AG04449 (cell line): ENCODE results near the gene HDAC10.
A peak's percentile ranks its signal among the peaks of the same experiment; 100 is the strongest.

Source experiments
- CTCF ChIA-PET: fragments of 350-600 bp; formaldehyde crosslinking; extraction: SDS; loops from one replicate; lab custom pipeline; 2021; ENCODE audit warnings: antibody characterized with exemption; lab: Yijun Ruan, JAX
- POLR2A ChIA-PET: fragments of 400-600, 350-600 bp; formaldehyde crosslinking; extraction: SDS; loops from one replicate; lab custom pipeline; 2020; ENCODE audit warnings: antibody characterized with exemption, inconsistent platforms; lab: Yijun Ruan, JAX
- DNase-seq: peaks from one replicate; pipeline ENCODE4 v3.0.0-alpha.2; 2010; ENCODE audit warnings: low read depth, low spot score
- H3K4me3 ChIP-seq: 2 replicates; pipeline ENCODE4 v1.5.1; 2011; ENCODE audit warnings: low read depth, mild to moderate bottlenecking, control low read depth, low read length
- TF ChIP-seq, protein P1 (sequence below): IDR thresholded peaks from one replicate; pipeline ENCODE4 v1.5.1; 2011; ENCODE audit warnings: mild to moderate bottlenecking, moderate library complexity, low read length, control low read depth, inconsistent platforms; ENCODE audit not compliant: insufficient read depth; ENCODE audit errors: missing control alignments

Gene HDAC10

DNA sequence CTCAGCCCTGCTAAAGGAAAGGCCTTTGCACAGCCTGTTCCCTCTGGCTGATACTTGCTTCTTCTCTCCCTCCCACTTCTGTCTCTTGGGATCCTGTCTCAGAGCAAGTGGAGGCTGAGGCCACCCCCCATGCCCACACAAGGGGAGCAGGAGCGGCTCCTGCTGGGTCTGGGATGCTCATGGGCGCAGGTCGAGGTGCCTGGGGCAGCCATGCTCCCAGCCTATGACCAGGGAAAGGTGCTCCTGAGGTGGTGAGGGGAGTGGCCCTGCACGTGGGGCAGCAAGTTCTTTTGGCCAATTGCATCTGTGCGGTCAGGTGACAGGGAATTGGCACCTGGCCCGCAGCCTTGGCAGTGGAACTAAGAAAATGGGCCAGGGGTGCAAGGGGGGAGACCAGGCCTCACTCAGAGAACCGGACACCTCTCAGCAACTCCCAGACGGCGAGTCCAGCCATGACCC lies 17.6 kb upstream of the HDAC10 start:
- TF ChIP-seq, protein P1, sequence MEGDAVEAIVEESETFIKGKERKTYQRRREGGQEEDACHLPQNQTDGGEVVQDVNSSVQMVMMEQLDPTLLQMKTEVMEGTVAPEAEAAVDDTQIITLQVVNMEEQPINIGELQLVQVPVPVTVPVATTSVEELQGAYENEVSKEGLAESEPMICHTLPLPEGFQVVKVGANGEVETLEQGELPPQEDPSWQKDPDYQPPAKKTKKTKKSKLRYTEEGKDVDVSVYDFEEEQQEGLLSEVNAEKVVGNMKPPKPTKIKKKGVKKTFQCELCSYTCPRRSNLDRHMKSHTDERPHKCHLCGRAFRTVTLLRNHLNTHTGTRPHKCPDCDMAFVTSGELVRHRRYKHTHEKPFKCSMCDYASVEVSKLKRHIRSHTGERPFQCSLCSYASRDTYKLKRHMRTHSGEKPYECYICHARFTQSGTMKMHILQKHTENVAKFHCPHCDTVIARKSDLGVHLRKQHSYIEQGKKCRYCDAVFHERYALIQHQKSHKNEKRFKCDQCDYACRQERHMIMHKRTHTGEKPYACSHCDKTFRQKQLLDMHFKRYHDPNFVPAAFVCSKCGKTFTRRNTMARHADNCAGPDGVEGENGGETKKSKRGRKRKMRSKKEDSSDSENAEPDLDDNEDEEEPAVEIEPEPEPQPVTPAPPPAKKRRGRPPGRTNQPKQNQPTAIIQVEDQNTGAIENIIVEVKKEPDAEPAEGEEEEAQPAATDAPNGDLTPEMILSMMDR = no peak
- no peak overlapping the region for H3K4me3 ChIP-seq
- ChIA-PET CTCF (interaction anchor here (3.2 kb wide), 1 partner anchor 73 kb away, joined by 12 read pairs; no protein-coding TSS in a partner anchor), POLR2A (interaction anchor here (0.8 kb wide), 1 partner anchor 18 kb away, joined by 6 read pairs; the partner anchor contains the start of gene HDAC10)
- DNase-seq = no peak

DNA sequence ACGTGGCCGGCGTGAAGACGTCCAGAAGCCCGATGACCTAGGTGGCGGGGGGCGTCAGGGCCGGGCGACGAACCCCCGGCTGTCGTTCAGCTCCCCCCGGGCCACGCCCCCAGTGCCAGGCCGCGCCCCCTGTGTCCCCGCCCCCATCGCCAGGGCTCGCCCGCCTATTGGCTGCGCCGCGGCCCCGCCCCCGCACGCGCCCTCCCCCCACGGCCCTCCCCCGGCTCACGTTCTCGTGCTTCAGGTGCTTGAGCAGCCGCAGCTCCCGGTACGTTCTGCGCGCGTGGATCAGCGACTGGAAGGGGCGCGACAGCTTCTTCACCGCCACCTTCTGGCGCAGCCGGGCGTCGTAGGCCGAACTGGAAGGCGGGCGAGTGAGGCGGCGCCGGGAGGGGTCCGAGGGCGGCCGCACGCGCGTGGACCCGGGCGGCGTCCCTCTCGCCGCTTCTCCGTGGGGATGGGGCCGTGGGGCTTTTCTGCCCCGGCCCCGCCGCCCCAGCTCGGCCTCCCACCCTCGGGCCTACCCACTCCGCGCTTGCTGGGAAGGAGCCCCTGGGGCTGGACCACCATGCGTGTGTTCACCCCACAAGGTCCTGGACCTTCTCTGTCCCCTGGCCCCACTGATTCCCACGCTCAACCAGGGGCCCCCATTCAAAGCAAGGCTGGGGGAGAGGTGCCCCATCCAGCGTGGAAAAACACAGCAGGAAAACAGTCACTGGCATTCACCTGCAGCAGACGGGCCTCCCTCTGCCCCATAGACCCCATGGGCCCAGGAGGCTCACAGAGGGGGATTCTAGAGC lies 16.7 kb upstream of the HDAC10 start:
- POLR2A ChIA-PET = interaction anchor here (0.8 to 1.0 kb wide), 3 partner anchors 15 to 18 kb away, joined by 3 to 5 read pairs (median 4); partner anchors contain the start of gene HDAC10
- CTCF ChIA-PET = interaction anchor here (1.0 to 3.2 kb wide), 7 partner anchors 8 to 73 kb away, joined by 3 to 12 read pairs (median 4); partner anchors contain the start of gene DENND6B

DNA sequence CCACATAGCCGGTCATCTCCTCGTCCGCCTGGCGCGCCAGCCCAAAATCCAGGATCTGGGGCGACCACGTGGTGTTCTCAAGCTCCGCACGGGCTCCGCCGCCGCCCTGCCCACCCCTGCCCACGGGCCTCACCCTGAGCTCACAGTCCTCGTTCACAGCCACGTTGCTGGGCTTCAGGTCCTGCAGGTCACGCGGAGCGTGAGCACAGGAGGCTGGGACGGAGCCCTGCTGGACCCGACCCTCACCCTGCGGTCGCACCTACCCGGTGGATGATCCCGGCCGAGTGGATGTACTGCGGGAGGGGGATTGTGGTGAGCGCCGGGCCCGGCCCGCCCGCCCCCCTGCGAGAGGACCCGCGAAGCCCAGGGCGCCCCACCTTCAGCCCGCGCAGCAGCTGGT lies 15.9 kb upstream of the HDAC10 start:
- H3K4me3 ChIP-seq = peak overlapping the region; percentile 46
- TF ChIP-seq, protein P1 = no peak
- ChIA-PET POLR2A (interaction anchor here (0.8 to 1.0 kb wide), 3 partner anchors 15 to 17 kb away, joined by 3 to 5 read pairs (median 4); partner anchors contain the start of gene HDAC10), CTCF (interaction anchor here (1.0 to 3.2 kb wide), 7 partner anchors 9 to 74 kb away, joined by 3 to 12 read pairs (median 4); partner anchors contain the start of gene DENND6B)
- DNase-seq = no peak

More for the DNA sequence above, 16.7 kb upstream of the HDAC10 start:
- no peak for DNase-seq
- H3K4me3 ChIP-seq = peak overlapping the region; percentile 54
- TF ChIP-seq, protein P1 = peak; percentile 50

DNA sequence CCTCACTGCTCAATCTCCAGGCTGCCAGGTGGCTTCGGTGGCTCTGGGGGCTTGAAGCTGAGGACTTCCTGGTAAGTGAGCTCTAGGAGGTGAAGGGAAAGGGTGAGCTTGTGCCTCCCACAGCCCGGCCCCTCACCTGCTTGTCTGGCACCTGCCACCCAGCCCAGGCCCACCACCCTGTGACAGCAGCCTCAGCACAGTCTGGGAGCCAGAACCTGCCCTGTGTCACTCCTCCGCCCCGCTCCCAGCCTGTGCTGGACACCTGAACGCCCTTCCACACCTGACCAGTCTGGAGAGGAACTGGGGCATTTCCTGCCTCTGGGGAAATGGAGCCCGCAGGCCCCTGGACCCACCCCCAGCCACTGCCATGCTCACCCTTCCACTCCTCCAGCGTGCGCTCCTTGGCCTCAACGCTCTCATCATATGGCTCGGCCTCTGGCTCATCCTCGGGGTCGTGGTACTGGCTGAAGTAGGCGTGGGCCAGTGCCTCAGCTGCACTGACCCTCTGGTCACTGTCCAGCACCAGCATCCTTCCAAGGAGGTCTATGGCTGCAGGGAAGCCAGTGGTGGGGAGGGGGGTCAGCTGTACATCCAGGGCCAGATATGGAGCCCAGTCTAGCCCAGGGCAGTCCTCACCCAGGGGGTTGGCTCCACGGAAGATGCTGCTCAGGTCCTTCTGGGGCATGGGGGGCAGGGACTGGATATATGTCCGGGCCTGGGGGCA lies 14.0 kb upstream of the HDAC10 start:
- POLR2A ChIA-PET = interaction anchor here (1.2 kb wide), 1 partner anchor 13 kb away, joined by 3 read pairs; no protein-coding TSS in a partner anchor

DNA sequence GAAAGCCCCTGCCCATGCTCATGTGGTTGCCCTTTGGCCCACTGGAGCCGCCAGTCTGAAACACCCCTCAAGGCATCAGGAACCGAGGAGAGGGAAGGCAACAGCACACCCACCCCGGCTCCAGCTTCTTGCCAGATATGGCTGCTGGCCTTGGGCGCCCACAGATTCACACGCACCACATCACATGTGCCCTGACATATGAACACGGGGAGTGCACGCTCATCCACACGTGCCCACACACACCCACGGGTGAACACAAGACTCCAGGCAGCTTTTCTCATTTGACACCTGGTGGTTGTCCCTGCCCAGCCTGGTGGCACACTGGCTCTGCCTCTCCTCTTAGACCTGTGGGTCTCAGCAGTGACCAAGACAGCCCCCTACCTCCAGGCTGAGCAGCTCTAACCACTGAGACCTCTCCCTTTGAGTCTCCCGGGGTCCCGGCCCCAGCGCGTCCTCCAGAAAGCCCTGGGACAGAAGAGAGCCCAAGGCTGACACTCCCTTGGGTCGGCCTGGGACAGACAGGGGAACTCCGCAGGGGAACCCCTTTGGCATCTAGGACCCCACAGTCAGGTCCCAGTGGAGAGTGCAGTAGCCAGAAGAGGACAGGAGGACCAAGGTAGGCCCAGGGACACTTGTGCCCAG lies 13.2 kb upstream of the HDAC10 start:
- no peak overlapping the region for H3K4me3 ChIP-seq
- DNase-seq = no peak
- POLR2A ChIA-PET = interaction anchor here (1.2 kb wide), 1 partner anchor 12 kb away, joined by 3 read pairs; no protein-coding TSS in a partner anchor
- TF ChIP-seq, protein P1 = no peak
- CTCF ChIA-PET = interaction anchor here (0.6 to 2.5 kb wide), 5 partner anchors 8 to 78 kb away, joined by 3 to 18 read pairs (median 5); partner anchors contain the start of gene HDAC10

More for the DNA sequence above, 14.0 kb upstream of the HDAC10 start:
- H3K4me3 ChIP-seq = no peak overlapping the region
- DNase-seq = no peak
- CTCF ChIA-PET = interaction anchor here (1.2 kb wide), 1 partner anchor 11 kb away, joined by 3 read pairs; no protein-coding TSS in a partner anchor
- TF ChIP-seq, protein P1 = no peak
